Measurements from ENCODE around the gene ERAP2. TPM values are rescaled to one million over a fixed set of nuclear protein-coding genes. Genes with fewer than 3 reads are reported as not detected.

Gene ERAP2
- total RNA-seq, 1 donor = 9.7 TPM

GRCh38 chr5:96896276-96896675, 20.0 kb downstream of the ERAP2 start:
- DNase-seq (ENCODE audit: low read depth in 2 of 3, low spot score in 2 of 3) = peak in 1 of 3 donors; percentile 46

GRCh38 chr5:96896806-96897205, 20.5 kb downstream of the ERAP2 start:
- peak in 2 of 3 donors; percentile 54 to 83 for DNase-seq (ENCODE audit: low read depth in 2 of 3, low spot score in 2 of 3)

GRCh38 chr5:96901384-96901783, 25.1 kb downstream of the ERAP2 start:
- no peak for DNase-seq (ENCODE audit: low read depth in 2 of 3, low spot score in 2 of 3)

- DNase-seq (ENCODE audit: low read depth in 2 of 3, low spot score in 2 of 3) = no peak
These were observed 25.5 kb downstream of the ERAP2 start for GRCh38 chr5:96901841-96902240.

GRCh38 chr5:96902876-96903275, 26.6 kb downstream of the ERAP2 start:
- no peak for DNase-seq (ENCODE audit: low read depth in 2 of 3, low spot score in 2 of 3)

GRCh38 chr5:96903300-96903699, 27.0 kb downstream of the ERAP2 start:
- DNase-seq (ENCODE audit: low read depth in 2 of 3, low spot score in 2 of 3) = no peak

GRCh38 chr5:96904054-96904931, 28.0 kb downstream of the ERAP2 start:
- DNase-seq (ENCODE audit: low read depth in 2 of 3, low spot score in 2 of 3) = no peak

GRCh38 chr5:96905864-96906263, 29.6 kb downstream of the ERAP2 start:
- DNase-seq (ENCODE audit: low read depth in 2 of 3, low spot score in 2 of 3) = no peak

GRCh38 chr5:96909003-96909402, 32.7 kb downstream of the ERAP2 start:
- DNase-seq (ENCODE audit: low read depth in 2 of 3, low spot score in 2 of 3) = no peak

GRCh38 chr5:96909435-96909834, 33.1 kb downstream of the ERAP2 start:
- DNase-seq (ENCODE audit: low read depth in 2 of 3, low spot score in 2 of 3) = no peak

GRCh38 chr5:96911139-96911538, 34.8 kb downstream of the ERAP2 start:
- DNase-seq (ENCODE audit: low read depth in 2 of 3, low spot score in 2 of 3) = no peak

GRCh38 chr5:96913233-96913632, 36.9 kb downstream of the ERAP2 start:
- DNase-seq (ENCODE audit: low read depth in 2 of 3, low spot score in 2 of 3) = no peak

- no peak for DNase-seq (ENCODE audit: low read depth in 2 of 3, low spot score in 2 of 3)
These were observed 43.5 kb downstream of the ERAP2 start for GRCh38 chr5:96919754-96920197.

- peak in 1 of 3 donors; percentile 15 for DNase-seq (ENCODE audit: low read depth in 2 of 3, low spot score in 2 of 3)
These were observed 44.5 kb downstream of the ERAP2 start for GRCh38 chr5:96920744-96921355.

- no peak for DNase-seq (ENCODE audit: low read depth in 2 of 3, low spot score in 2 of 3)
These were observed 46.4 kb downstream of the ERAP2 start for GRCh38 chr5:96922499-96923244.

GRCh38 chr5:96924016-96924443, 47.7 kb downstream of the ERAP2 start:
- DNase-seq (ENCODE audit: low read depth in 2 of 3, low spot score in 2 of 3) = no peak

GRCh38 chr5:96926276-96926675, 50.0 kb downstream of the ERAP2 start:
- DNase-seq (ENCODE audit: low read depth in 2 of 3, low spot score in 2 of 3) = no peak

- no peak for DNase-seq (ENCODE audit: low read depth in 2 of 3, low spot score in 2 of 3)
These were observed 50.7 kb downstream of the ERAP2 start for GRCh38 chr5:96927008-96927407.

GRCh38 chr5:96928931-96929708, 52.8 kb downstream of the ERAP2 start:
- no peak for DNase-seq (ENCODE audit: low read depth in 2 of 3, low spot score in 2 of 3)

- no peak for DNase-seq (ENCODE audit: low read depth in 2 of 3, low spot score in 2 of 3)
These were observed 53.8 kb downstream of the ERAP2 start for GRCh38 chr5:96930058-96930457.

- no peak for DNase-seq (ENCODE audit: low read depth in 2 of 3, low spot score in 2 of 3)
These were observed 54.3 kb downstream of the ERAP2 start for GRCh38 chr5:96930589-96930988.
